ENCODE data around the gene UNC45B.

- TF ChIP-seq ATF3 (IDR thresholded peaks at IDR 0.05; ENCODE audit: insufficient read depth, low read depth, low read length) (no peak), SRF (IDR thresholded peaks at IDR 0.05; ENCODE audit: low read depth, low read length) (no peak), CTCF (IDR thresholded peaks at IDR 0.05; ENCODE audit: control extremely low read depth in 1 of 3, insufficient read depth in 1 of 3, low read depth in 1 of 3, low read length in 3 of 3) (no peak), CREB1 (IDR thresholded peaks at IDR 0.05) (no peak), FOSL1 (IDR thresholded peaks at IDR 0.05; ENCODE audit: insufficient read depth, low read depth, low read length) (no peak), YY1 (IDR thresholded peaks at IDR 0.05; ENCODE audit: low read depth, low read length) (no peak), CEBPB (IDR thresholded peaks at IDR 0.05; ENCODE audit: low read depth, low read length) (no peak), PHF8 (conservative IDR thresholded peaks at IDR 0.05; ENCODE audit: low read depth, low read length) (no peak), CBX5 (IDR thresholded peaks at IDR 0.05; ENCODE audit: low read depth, low read length) (no peak), USF2 (IDR thresholded peaks at IDR 0.05; ENCODE audit: low read length) (no peak), POLR2A (IDR thresholded peaks at IDR 0.05; ENCODE audit: control extremely low read depth in 1 of 2, low read depth in 2 of 2, low read length in 2 of 2) (no peak), EZH2 (IDR thresholded peaks at IDR 0.05; ENCODE audit: low read depth, low read length, severe bottlenecking) (no peak), CTBP2 (IDR thresholded peaks at IDR 0.05; ENCODE audit: borderline replicate concordance, insufficient read depth, insufficient read length, low read length) (no peak), HDAC2 (IDR thresholded peaks at IDR 0.05; ENCODE audit: borderline replicate concordance in 1 of 2, low read depth in 2 of 2, low read length in 2 of 2) (no peak)
Measured at GRCh38 chr17:35224436-35224835, 76.8 kb downstream of the UNC45B start.
